H1 (cell line): ENCODE data around the gene RNPEPL1. TPM values are rescaled to one million over a fixed set of nuclear protein-coding genes. Genes with fewer than 3 reads are reported as not detected.

ENCODE experiments used
- ASH2L ChIP-seq: fragments of 200-600, 300-600 bp; sonication (generic); IDR thresholded peaks from one replicate; pipeline ENCODE4 v1.7.1; 2017; ENCODE audit warnings: low read length
- ATF3 ChIP-seq: IDR thresholded peaks from 2 replicates; pipeline ENCODE4 v1.6.1; 2011; ENCODE audit warnings: low read depth, mild to moderate bottlenecking, low read length; ENCODE audit not compliant: insufficient read depth
- CREB1 ChIP-seq: IDR thresholded peaks from 2 replicates; pipeline ENCODE4 v1.6.1; 2012; ENCODE audit warnings: inconsistent platforms
- GTF2F1 ChIP-seq: IDR thresholded peaks from 2 replicates; pipeline ENCODE4 v1.6.1; 2012; ENCODE audit warnings: low read depth, low read length, improper control_type of control experiment, borderline replicate concordance
- MAX ChIP-seq: IDR thresholded peaks from 2 replicates; pipeline ENCODE4 v1.6.1; 2012; ENCODE audit warnings: inconsistent platforms
- NRF1 ChIP-seq: IDR thresholded peaks from 2 replicates; pipeline ENCODE4 v1.6.1; 2011; ENCODE audit warnings: mild to moderate bottlenecking, low read depth, low read length, improper control_type of control experiment
- SIN3A ChIP-seq, 2 experiments: IDR thresholded peaks in 1 of 2; conservative IDR thresholded peaks in 1 of 2; 2 replicates each; pipeline ENCODE4 v1.6.1; 2011 to 2012; ENCODE audit warnings: low read length in 2 of 2, improper control_type of control experiment in 1 of 2, low read depth in 1 of 2, mild to moderate bottlenecking in 1 of 2
- SP4 ChIP-seq: IDR thresholded peaks from 2 replicates; pipeline ENCODE4 v1.6.1; 2012; ENCODE audit warnings: low read length, inconsistent platforms
- polyA plus RNA-seq, 7 experiments: library from polyadenylated mRNA; depleted of rRNA in 3 of 7; stranded (reverse) in 5 of 7; unstranded in 2 of 7; fragments of >200 nt in 5 of 7; fragments of 200-250 nt in 2 of 7; gene quantifications; 1 replicate in 5 of 7; 2 replicates in 1 of 7; 4 replicates in 1 of 7; pipeline versions ENCODE4 v1.2.1 to v1.2.3, GENCODE V29; 2011 to 2013; ENCODE audit warnings: missing spikeins in 2 of 7, mixed read lengths in 2 of 7
- total RNA-seq: library from RNA; stranded (reverse); fragmentation: NEBNext Ultra II Directional; extraction: Animal tissue kit (Norgen Biotek cat#: 25700); gene quantifications from 2 replicates; pipeline ENCODE4 v1.2.1, GENCODE V29; 2021

Gene RNPEPL1
- total and polyA plus RNA-seq, 2 of the 8 experiments (the other 6 are each of a cell fraction or from before 2014, with no cell fraction given): 9.0 to 11.3 TPM

- TF ChIP-seq NRF1 (no peak), GTF2F1 (no peak), SIN3A (conservative IDR thresholded peaks at IDR 0.05 in 1 of 2, IDR thresholded peaks at IDR 0.05 in 1 of 2; ENCODE audit: low read depth in 1 of 2, low read length in 2 of 2) (no peak), SP4 (no peak), ASH2L (no peak), ATF3 (no peak), CREB1 (no peak), MAX (no peak)
Measured at GRCh38 chr2:240573071-240573515, 4.8 kb downstream of the RNPEPL1 start (continued).
